Measurements from ENCODE around the gene ULK3. TPM values are rescaled to one million over a fixed set of nuclear protein-coding genes. Genes with fewer than 3 reads are reported as not detected.

Gene ULK3
- total RNA-seq, 1 experiment from 2014 or later = 48.4 TPM

DNA sequence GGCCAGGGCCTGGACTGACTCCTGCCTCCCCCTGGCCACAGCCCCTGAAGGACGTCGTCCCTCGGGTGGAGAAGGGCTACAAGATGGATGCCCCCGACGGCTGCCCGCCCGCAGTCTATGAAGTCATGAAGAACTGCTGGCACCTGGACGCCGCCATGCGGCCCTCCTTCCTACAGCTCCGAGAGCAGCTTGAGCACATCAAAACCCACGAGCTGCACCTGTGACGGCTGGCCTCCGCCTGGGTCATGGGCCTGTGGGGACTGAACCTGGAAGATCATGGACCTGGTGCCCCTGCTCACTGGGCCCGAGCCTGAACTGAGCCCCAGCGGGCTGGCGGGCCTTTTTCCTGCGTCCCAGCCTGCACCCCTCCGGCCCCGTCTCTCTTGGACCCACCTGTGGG is 40.7 kb downstream of the ULK3 start:
- Histone ChIP-seq H3K4me1 (ENCODE audit: control insufficient read depth in 1 of 2, insufficient read depth in 2 of 2, low read length in 2 of 2) (peaks cover 3 to 17% of the 10 kb centered on the region in 2 experiments; a peak in 3 of 4 replicates), H3K79me2 (ENCODE audit: insufficient read depth, low read length) (no peaks in the 10 kb centered on the region), H3K36me3 (ENCODE audit: control insufficient read depth in 1 of 2, insufficient read depth in 2 of 2, low read length in 2 of 2) (peaks cover 13 to 31% of the 10 kb centered on the region in 2 experiments), H3K9me2 (ENCODE audit: insufficient read depth) (no peaks in the 10 kb centered on the region), H3K9ac (ENCODE audit: low read length) (no peak overlapping the region), H3K4me3 (replicated peaks in 1 of 2; ENCODE audit: low read depth in 1 of 2, low read length in 2 of 2) (no peak overlapping the region), H3K4me2 (ENCODE audit: low read length) (no peak overlapping the region), H2AFZ (ENCODE audit: low read depth, low read length, poor library complexity, severe bottlenecking) (no peak overlapping the region), H3K9me3 (ENCODE audit: control insufficient read depth in 1 of 2, insufficient read depth in 1 of 2, low read depth in 1 of 2, low read length in 2 of 2) (no peaks in the 10 kb centered on the region), H3K27me3 (ENCODE audit: insufficient read depth, low read length) (no peaks in the 10 kb centered on the region), H3K27ac (ENCODE audit: low read depth, low read length) (no peak overlapping the region), H4K20me1 (ENCODE audit: insufficient read depth) (no peaks in the 10 kb centered on the region)
- ChIA-PET CTCF (no interaction called here), RAD21 (ENCODE audit: low non-redundant PET in 1 of 2, low total read pairs in 2 of 2, uncharacterized antibody in 2 of 2, unreplicated experiment in 2 of 2) (no interaction called here), POLR2A (no interaction called here)
- no peak for DNase-seq (ENCODE audit: low read depth, low spot score)
- TF ChIP-seq ZFX (IDR thresholded peaks at IDR 0.05) (no peak), CBX3 (IDR thresholded peaks at IDR 0.05; ENCODE audit: low read depth) (no peak), CEBPB (IDR thresholded peaks at IDR 0.05; ENCODE audit: low read depth) (no peak), ELF1 (IDR thresholded peaks at IDR 0.05; ENCODE audit: borderline replicate concordance, low read depth) (no peak), EZH2 (IDR thresholded peaks at IDR 0.05) (no peak), SIN3A (IDR thresholded peaks at IDR 0.05; ENCODE audit: low read depth) (no peak), SP1 (IDR thresholded peaks at IDR 0.05; ENCODE audit: low read depth) (no peak), POLR2A (IDR thresholded peaks at IDR 0.05; ENCODE audit: borderline replicate concordance, extremely low read depth, insufficient read depth, insufficient read length) (no peak), EZH2phosphoT487 (IDR thresholded peaks at IDR 0.05; ENCODE audit: borderline replicate concordance) (no peak), RAD21 (IDR thresholded peaks at IDR 0.05; ENCODE audit: low read depth) (no peak), EGR1 (IDR thresholded peaks at IDR 0.05; ENCODE audit: low read depth) (no peak), TCF7L2 (IDR thresholded peaks at IDR 0.05; ENCODE audit: borderline replicate concordance, extremely low read depth, insufficient read depth, insufficient read length) (no peak), ZNF274 (IDR thresholded peaks at IDR 0.05; ENCODE audit: low read depth, low read length) (no peak), JUND (IDR thresholded peaks at IDR 0.05) (no peak), YY1 (IDR thresholded peaks at IDR 0.05; ENCODE audit: extremely low read depth, insufficient replicate concordance, low read depth, low read length) (no peak), POLR2AphosphoS5 (IDR thresholded peaks at IDR 0.05; ENCODE audit: low read depth, low read length) (no peak)
- TF ChIP-seq, protein P1, sequence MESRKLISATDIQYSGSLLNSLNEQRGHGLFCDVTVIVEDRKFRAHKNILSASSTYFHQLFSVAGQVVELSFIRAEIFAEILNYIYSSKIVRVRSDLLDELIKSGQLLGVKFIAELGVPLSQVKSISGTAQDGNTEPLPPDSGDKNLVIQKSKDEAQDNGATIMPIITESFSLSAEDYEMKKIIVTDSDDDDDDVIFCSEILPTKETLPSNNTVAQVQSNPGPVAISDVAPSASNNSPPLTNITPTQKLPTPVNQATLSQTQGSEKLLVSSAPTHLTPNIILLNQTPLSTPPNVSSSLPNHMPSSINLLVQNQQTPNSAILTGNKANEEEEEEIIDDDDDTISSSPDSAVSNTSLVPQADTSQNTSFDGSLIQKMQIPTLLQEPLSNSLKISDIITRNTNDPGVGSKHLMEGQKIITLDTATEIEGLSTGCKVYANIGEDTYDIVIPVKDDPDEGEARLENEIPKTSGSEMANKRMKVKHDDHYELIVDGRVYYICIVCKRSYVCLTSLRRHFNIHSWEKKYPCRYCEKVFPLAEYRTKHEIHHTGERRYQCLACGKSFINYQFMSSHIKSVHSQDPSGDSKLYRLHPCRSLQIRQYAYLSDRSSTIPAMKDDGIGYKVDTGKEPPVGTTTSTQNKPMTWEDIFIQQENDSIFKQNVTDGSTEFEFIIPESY (IDR thresholded peaks at IDR 0.05; ENCODE audit: extremely low read depth, insufficient replicate concordance, low read length) = no peak
- TF ChIP-seq, protein P2, sequence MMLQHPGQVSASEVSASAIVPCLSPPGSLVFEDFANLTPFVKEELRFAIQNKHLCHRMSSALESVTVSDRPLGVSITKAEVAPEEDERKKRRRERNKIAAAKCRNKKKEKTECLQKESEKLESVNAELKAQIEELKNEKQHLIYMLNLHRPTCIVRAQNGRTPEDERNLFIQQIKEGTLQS (IDR thresholded peaks at IDR 0.05) = no peak
- TF ChIP-seq, protein P3, sequence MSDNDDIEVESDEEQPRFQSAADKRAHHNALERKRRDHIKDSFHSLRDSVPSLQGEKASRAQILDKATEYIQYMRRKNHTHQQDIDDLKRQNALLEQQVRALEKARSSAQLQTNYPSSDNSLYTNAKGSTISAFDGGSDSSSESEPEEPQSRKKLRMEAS (IDR thresholded peaks at IDR 0.05) = no peak
- TF ChIP-seq, protein P4, sequence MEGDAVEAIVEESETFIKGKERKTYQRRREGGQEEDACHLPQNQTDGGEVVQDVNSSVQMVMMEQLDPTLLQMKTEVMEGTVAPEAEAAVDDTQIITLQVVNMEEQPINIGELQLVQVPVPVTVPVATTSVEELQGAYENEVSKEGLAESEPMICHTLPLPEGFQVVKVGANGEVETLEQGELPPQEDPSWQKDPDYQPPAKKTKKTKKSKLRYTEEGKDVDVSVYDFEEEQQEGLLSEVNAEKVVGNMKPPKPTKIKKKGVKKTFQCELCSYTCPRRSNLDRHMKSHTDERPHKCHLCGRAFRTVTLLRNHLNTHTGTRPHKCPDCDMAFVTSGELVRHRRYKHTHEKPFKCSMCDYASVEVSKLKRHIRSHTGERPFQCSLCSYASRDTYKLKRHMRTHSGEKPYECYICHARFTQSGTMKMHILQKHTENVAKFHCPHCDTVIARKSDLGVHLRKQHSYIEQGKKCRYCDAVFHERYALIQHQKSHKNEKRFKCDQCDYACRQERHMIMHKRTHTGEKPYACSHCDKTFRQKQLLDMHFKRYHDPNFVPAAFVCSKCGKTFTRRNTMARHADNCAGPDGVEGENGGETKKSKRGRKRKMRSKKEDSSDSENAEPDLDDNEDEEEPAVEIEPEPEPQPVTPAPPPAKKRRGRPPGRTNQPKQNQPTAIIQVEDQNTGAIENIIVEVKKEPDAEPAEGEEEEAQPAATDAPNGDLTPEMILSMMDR (IDR thresholded peaks at IDR 0.05 in 2 of 3, conservative IDR thresholded peaks at IDR 0.05 in 1 of 3; ENCODE audit: borderline replicate concordance in 1 of 3, insufficient read depth in 1 of 3, low read depth in 2 of 3, low read length in 2 of 3) = no peak
- intact Hi-C loops (cut with micrococcal nuclease) = no loop called here
- no peak for ATAC-seq
- TSS peak; percentile 50 for BruUV-seq (replicated peaks)
